A549 (cell line): ENCODE data around the gene LRIG1. TPM values are rescaled to one million over a fixed set of nuclear protein-coding genes. Genes with fewer than 3 reads are reported as not detected.

Experiments used
- ATAC-seq, 2 experiments: fragments of 200-7000 bp in 1 of 2; fragments of >200 bp in 1 of 2; cut with Nextera tagmentation in 1 of 2; cut with Tn5 transposase in 1 of 2; 3 replicates each; pipeline versions ENCODE4 v1.8.0 to v1.9.1; 2018 to 2020; ENCODE audit warnings: mild to moderate bottlenecking in 1 of 2, moderate library complexity in 1 of 2
- CTCF ChIA-PET: fragments of 300-600 bp; sonication (Branson Sonifier 250); formaldehyde crosslinking; extraction: SDS; loops from one replicate; lab custom pipeline; 2021; ENCODE audit warnings: antibody characterized with exemption, inconsistent platforms; lab: Yijun Ruan, JAX
- POLR2A ChIA-PET: fragments of 350-600 bp; formaldehyde crosslinking; extraction: SDS; loops from one replicate; lab custom pipeline; 2021; ENCODE audit warnings: antibody characterized with exemption, inconsistent platforms; lab: Yijun Ruan, JAX
- DNase-seq, 2 experiments: peaks; one replicate each; pipeline versions ENCODE4 v3.0.0 to v3.0.0-alpha.2; 2011 to 2016; ENCODE audit warnings: low read depth in 1 of 2, low spot score in 1 of 2
- FAIRE-seq: peaks from 2 replicates; lab custom pipeline; 2011; peaks lifted over from hg19 to GRCh38; lab: Jason Lieb, UNC
- H3K27ac ChIP-seq, 2 experiments: fragments of >200 bp; sonication (Bioruptor Twin); formaldehyde crosslinking; 3 replicates each; pipeline ENCODE4 v1.5.1; 2016 to 2017
- H3K4me1 ChIP-seq: fragments of >200 bp; sonication (Bioruptor Twin); formaldehyde crosslinking; 3 replicates; pipeline ENCODE4 v1.6.1; 2016
- H3K4me2 ChIP-seq: fragments of >200 bp; sonication (Bioruptor Twin); formaldehyde crosslinking; 3 replicates; pipeline ENCODE4 v1.6.1; 2016
- H3K4me3 ChIP-seq: fragments of >200 bp; sonication (Bioruptor Twin); formaldehyde crosslinking; 3 replicates; pipeline ENCODE4 v1.5.1; 2016
- H3K9me3 ChIP-seq: fragments of >200 bp; sonication (Bioruptor Twin); formaldehyde crosslinking; 3 replicates; pipeline ENCODE4 v1.6.1; 2016
- BHLHE40 ChIP-seq: IDR thresholded peaks from 2 replicates; pipeline ENCODE4 v1.6.1; 2012; ENCODE audit warnings: low read depth, low read length, inconsistent platforms
- EHF ChIP-seq: fragments of 250-450 bp; sonication (Bioruptor Pico); IDR thresholded peaks from 2 replicates; pipeline ENCODE4 v1.5.0; 2020; ENCODE audit warnings: mild to moderate bottlenecking
- ESRRA ChIP-seq: fragments of 150-350 bp; IDR thresholded peaks from 2 replicates; pipeline ENCODE4 v1.6.1; 2014; ENCODE audit warnings: mild to moderate bottlenecking, low read length, borderline replicate concordance
- FOSB ChIP-seq: fragments of 250-450 bp; sonication (Bioruptor Pico); IDR thresholded peaks from 2 replicates; pipeline ENCODE4 v1.5.0; 2020; ENCODE audit warnings: mild to moderate bottlenecking, moderate library complexity
- HEYL ChIP-seq: fragments of 250-450 bp; sonication (Bioruptor Pico); IDR thresholded peaks from 2 replicates; pipeline ENCODE4 v1.8.0; 2021; ENCODE audit warnings: mild to moderate bottlenecking, moderate library complexity
- KDM1A ChIP-seq: fragments of 200-600 bp; sonication (generic); IDR thresholded peaks from 2 replicates; pipeline ENCODE4 v1.6.1; 2016; ENCODE audit warnings: low read depth, mild to moderate bottlenecking
- KDM5A ChIP-seq: fragments of 200-600 bp; sonication (generic); IDR thresholded peaks from 2 replicates; pipeline ENCODE4 v1.6.1; 2016; ENCODE audit warnings: antibody characterized with exemption, mild to moderate bottlenecking
- MAFK ChIP-seq: fragments of 450-650 bp; IDR thresholded peaks from 2 replicates; pipeline ENCODE4 v1.6.1; 2014; ENCODE audit not compliant: partially characterized antibody
- MAZ ChIP-seq: fragments of 150-350 bp; IDR thresholded peaks from 2 replicates; pipeline ENCODE4 v1.6.1; 2014; ENCODE audit warnings: antibody characterized with exemption, low read depth, low read length, borderline replicate concordance
- NFE2L2 ChIP-seq: fragments of 150-350 bp; conservative IDR thresholded peaks from 2 replicates; pipeline ENCODE4 v1.6.1; 2014; ENCODE audit warnings: low read length
- NR3C1 ChIP-seq: fragments of >200 bp; sonication (Bioruptor Twin); formaldehyde crosslinking; IDR thresholded peaks from 3 replicates; pipeline ENCODE4 v1.6.1; 2017
- RAD21 ChIP-seq, 2 experiments: fragments of >200 bp in 1 of 2; sonication (Bioruptor Twin) in 1 of 2; formaldehyde crosslinking in 1 of 2; IDR thresholded peaks in 1 of 2; conservative IDR thresholded peaks in 1 of 2; 2 replicates in 1 of 2; 3 replicates in 1 of 2; pipeline ENCODE4 v1.6.1; 2012 to 2018; ENCODE audit warnings: inconsistent platforms in 1 of 2
- RARB ChIP-seq: fragments of 250-450 bp; sonication (Bioruptor Pico); IDR thresholded peaks from 2 replicates; pipeline ENCODE4 v1.8.0; 2021; ENCODE audit warnings: mild to moderate bottlenecking, moderate library complexity
- RCOR1 ChIP-seq: fragments of 150-350 bp; IDR thresholded peaks from 2 replicates; pipeline ENCODE4 v1.6.1; 2014; ENCODE audit warnings: antibody characterized with exemption, low read length, low read depth
- RNF2 ChIP-seq: fragments of 200-600 bp; sonication (generic); IDR thresholded peaks from 2 replicates; pipeline ENCODE4 v1.6.1; 2016; ENCODE audit warnings: low read depth, mild to moderate bottlenecking, antibody characterized with exemption, moderate library complexity, borderline replicate concordance
- TFCP2L1 ChIP-seq: fragments of 250-450 bp; sonication (Bioruptor Pico); IDR thresholded peaks from 2 replicates; pipeline ENCODE4 v1.5.0; 2021; ENCODE audit warnings: mild to moderate bottlenecking
- ZNF302 ChIP-seq: fragments of 250-450 bp; sonication (Bioruptor Pico); IDR thresholded peaks from 2 replicates; pipeline ENCODE4 v1.9.0; 2021; ENCODE audit warnings: inconsistent platforms, mild to moderate bottlenecking, moderate library complexity
- WGBS: methylation state at CpG from one replicate; pipeline ENCODE4 v1.1.6; 2017; ENCODE audit errors: missing lambda C conversion rate; 5-methylcytosine and 5-hydroxymethylcytosine counted together
- polyA plus RNA-seq, 4 experiments: library from polyadenylated mRNA; depleted of rRNA in 3 of 4; stranded (reverse); fragments of >200 nt; fragmentation: RNase III in 1 of 4; extraction: RNeasy Plus Mini Kit Qiagen cat#74134 plus additional on column Dnase treatment in 1 of 4; gene quantifications; 2 replicates in 3 of 4; 3 replicates in 1 of 4; pipeline ENCODE4 v1.2.3, GENCODE V29; 2011 to 2017
- TF ChIP-seq, protein P1 (sequence below): fragments of >200 bp; sonication (Bioruptor Twin); formaldehyde crosslinking; IDR thresholded peaks from 3 replicates; pipeline ENCODE4 v1.5.1; 2016
- TF ChIP-seq, protein P2 (sequence below): fragments of 250-450 bp; sonication (Bioruptor Pico); IDR thresholded peaks from 2 replicates; pipeline ENCODE4 v1.5.0; 2021; ENCODE audit warnings: mild to moderate bottlenecking, moderate library complexity, borderline replicate concordance
- TF ChIP-seq, protein P3 (sequence below): IDR thresholded peaks from 2 replicates; pipeline ENCODE4 v1.6.1; 2012

Gene LRIG1
- polyA plus RNA-seq, 2 of the 4 experiments (the other 2 are of a cell fraction): 1.8 to 6.2 TPM

DNA sequence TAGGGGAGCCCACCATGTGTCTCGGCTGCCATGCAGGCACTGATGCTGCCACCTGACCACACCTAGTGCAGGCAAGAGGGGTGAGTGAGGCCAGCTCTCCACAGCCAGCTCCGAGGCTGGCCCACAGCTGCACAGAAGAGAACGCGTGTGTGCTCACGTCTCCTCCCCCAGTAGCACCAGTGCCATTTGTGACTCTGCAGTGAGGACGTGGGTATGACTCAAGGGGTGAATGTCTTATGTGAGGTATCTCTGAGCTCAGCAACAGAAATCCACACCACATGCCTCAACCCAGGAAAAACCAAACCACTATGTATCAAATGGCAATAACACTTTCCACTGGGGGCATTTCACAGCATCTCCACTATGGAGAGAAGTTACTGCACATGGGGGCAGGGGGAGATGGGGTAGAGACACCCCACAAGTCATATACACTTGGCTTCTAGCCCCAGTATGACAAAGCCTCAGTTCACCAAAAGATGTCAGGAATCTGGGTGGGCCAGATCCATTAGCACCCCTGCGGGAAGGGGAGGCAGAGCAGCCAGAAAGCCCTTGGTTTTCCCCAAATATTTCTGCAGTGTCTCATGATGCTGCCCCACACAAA, 87.6 kb downstream of the LRIG1 start (continued):
- TF ChIP-seq, protein P1, sequence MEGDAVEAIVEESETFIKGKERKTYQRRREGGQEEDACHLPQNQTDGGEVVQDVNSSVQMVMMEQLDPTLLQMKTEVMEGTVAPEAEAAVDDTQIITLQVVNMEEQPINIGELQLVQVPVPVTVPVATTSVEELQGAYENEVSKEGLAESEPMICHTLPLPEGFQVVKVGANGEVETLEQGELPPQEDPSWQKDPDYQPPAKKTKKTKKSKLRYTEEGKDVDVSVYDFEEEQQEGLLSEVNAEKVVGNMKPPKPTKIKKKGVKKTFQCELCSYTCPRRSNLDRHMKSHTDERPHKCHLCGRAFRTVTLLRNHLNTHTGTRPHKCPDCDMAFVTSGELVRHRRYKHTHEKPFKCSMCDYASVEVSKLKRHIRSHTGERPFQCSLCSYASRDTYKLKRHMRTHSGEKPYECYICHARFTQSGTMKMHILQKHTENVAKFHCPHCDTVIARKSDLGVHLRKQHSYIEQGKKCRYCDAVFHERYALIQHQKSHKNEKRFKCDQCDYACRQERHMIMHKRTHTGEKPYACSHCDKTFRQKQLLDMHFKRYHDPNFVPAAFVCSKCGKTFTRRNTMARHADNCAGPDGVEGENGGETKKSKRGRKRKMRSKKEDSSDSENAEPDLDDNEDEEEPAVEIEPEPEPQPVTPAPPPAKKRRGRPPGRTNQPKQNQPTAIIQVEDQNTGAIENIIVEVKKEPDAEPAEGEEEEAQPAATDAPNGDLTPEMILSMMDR: no peak

DNA sequence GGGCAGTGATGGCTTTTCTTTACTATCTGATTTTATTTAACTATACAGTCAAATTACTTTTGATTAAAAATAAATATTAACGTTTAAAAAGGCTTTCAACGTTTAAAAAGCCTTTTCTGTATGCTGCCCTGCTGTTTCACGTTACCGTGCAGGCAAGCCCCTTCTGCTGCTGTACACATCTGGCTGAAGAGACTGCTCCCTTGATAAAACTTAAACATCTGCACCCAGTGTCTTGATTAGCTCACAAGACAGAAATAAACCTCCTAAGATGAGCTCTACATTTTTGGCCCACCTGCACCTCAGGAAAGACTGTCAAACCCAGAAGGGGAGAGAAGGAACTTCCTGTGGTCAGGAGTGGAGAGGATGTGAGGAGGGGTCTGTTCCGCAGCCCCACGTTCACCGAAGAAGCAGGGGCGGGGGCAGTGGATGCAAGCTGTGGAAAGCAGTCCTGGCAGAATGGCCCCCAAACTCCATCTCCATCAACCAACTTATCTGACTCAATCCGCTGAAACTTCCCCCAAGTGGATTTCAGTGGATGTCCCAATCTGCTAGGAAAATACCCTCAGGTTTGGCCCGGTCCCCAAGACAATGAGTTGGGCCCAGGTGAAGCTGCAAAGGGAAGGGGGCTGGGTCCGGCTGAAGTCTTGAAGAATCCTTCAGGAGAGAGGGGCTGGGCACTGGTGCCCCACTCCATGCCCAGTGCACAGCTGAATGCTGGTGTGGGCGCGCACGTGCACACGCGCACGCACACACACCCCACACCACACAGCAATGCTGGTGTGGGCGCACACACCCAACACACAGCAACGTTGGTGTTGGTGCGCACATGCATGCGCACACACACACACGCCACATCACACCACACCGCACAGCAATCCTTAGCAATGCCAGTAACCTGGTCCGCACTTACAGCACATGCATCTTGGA, 88.6 kb downstream of the LRIG1 start:
- Histone ChIP-seq H3K9me3 (no peaks in the 10 kb centered on the region), H3K4me2 (no peak overlapping the region), H3K27ac (no peak overlapping the region), H3K4me1 (0 out of 3 replicates have a peak, but pooled peaks cover 4% of the 10 kb centered on the region), H3K4me3 (no peak overlapping the region)
- ChIA-PET CTCF (interaction anchor here (10.7 kb wide), 1 partner anchor 406 kb away, joined by 157 read pairs; no protein-coding TSS in a partner anchor), POLR2A (no interaction called here)
- no peak for ATAC-seq
- no peak for DNase-seq
- 88% methylated on average over 15 of the region's 24 CpGs for WGBS
- no peak for TF ChIP-seq ESRRA
- TF ChIP-seq, protein P2, sequence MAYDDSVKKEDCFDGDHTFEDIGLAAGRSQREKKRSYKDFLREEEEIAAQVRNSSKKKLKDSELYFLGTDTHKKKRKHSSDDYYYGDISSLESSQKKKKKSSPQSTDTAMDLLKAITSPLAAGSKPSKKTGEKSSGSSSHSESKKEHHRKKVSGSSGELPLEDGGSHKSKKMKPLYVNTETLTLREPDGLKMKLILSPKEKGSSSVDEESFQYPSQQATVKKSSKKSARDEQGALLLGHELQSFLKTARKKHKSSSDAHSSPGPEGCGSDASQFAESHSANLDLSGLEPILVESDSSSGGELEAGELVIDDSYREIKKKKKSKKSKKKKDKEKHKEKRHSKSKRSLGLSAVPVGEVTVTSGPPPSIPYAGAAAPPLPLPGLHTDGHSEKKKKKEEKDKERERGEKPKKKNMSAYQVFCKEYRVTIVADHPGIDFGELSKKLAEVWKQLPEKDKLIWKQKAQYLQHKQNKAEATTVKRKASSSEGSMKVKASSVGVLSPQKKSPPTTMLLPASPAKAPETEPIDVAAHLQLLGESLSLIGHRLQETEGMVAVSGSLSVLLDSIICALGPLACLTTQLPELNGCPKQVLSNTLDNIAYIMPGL (CRISPR knock-in tag): no peak
- no peak for TF ChIP-seq BHLHE40
- no peak for TF ChIP-seq KDM1A
- no peak for TF ChIP-seq NR3C1
- no peak for TF ChIP-seq EHF (CRISPR knock-in tag)
- TF ChIP-seq ZNF302 (CRISPR knock-in tag): no peak
- TF ChIP-seq MAFK: no peak
- TF ChIP-seq FOSB: no peak
- TF ChIP-seq RAD21 (conservative IDR thresholded peaks at IDR 0.05 in 1 of 2, IDR thresholded peaks at IDR 0.05 in 1 of 2): no peak
- no peak for TF ChIP-seq MAZ
- FAIRE-seq: no peak

DNA sequence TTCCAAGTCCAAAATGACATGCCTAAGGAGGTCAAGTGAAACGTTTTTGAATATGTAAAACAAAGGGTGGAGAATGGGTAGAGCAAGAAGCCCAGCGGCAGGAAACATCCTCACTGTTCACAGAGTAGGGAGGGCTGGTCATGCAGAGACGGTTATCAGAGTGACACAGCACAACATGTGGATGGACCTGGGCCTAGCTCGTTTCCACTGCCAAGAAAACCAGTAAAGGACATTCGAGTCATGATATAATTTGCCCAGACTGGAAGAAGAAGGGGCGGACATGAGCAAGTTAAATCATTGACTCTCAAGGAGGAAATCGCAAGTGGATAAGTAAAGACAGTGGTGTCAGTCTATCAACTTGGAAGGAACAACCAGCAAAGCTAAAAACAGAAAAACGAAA, 89.3 kb downstream of the LRIG1 start:
- ATAC-seq (no peak), FAIRE-seq (no peak), DNase-seq (no peak)
- Histone ChIP-seq H3K9me3 (no peaks in the 10 kb centered on the region), H3K4me2 (no peak overlapping the region), H3K4me3 (no peak overlapping the region), H3K27ac (no peak overlapping the region), H3K4me1 (0 out of 3 replicates have a peak, but pooled peaks cover 4% of the 10 kb centered on the region)
- TF ChIP-seq RCOR1 (no peak), FOSB (no peak), KDM5A (no peak), RAD21 (conservative IDR thresholded peaks at IDR 0.05 in 1 of 2, IDR thresholded peaks at IDR 0.05 in 1 of 2) (no peak), RNF2 (no peak), HEYL (CRISPR knock-in tag) (no peak), RARB (CRISPR knock-in tag) (no peak), NFE2L2 (no peak), TFCP2L1 (CRISPR knock-in tag) (no peak)
- TF ChIP-seq, protein P3, sequence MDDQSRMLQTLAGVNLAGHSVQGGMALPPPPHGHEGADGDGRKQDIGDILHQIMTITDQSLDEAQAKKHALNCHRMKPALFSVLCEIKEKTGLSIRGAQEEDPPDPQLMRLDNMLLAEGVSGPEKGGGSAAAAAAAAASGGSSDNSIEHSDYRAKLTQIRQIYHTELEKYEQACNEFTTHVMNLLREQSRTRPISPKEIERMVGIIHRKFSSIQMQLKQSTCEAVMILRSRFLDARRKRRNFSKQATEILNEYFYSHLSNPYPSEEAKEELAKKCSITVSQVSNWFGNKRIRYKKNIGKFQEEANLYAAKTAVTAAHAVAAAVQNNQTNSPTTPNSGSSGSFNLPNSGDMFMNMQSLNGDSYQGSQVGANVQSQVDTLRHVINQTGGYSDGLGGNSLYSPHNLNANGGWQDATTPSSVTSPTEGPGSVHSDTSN: no peak
- ChIA-PET CTCF (interaction anchor here (0.7 to 10.7 kb wide), 2 partner anchors 407 to 546 kb away, joined by 3 to 157 read pairs; no protein-coding TSS in a partner anchor), POLR2A (no interaction called here)
- WGBS: 56% methylated on average over 8 of the region's 8 CpGs
